Effector CD8-positive, alpha-beta T cell (primary cell): ENCODE data around the gene PPDPF.
"Not testable (repeated sequence)": the region's sequence is repeated elsewhere in the genome, so short reads cannot be mapped to it uniquely, and the experiment has no call there.

Experiments used
- DNase-seq: peaks from one replicate; lab custom pipeline; 2025; lab: John Stamatoyannopoulos, UW

The PPDPF gene

DNA sequence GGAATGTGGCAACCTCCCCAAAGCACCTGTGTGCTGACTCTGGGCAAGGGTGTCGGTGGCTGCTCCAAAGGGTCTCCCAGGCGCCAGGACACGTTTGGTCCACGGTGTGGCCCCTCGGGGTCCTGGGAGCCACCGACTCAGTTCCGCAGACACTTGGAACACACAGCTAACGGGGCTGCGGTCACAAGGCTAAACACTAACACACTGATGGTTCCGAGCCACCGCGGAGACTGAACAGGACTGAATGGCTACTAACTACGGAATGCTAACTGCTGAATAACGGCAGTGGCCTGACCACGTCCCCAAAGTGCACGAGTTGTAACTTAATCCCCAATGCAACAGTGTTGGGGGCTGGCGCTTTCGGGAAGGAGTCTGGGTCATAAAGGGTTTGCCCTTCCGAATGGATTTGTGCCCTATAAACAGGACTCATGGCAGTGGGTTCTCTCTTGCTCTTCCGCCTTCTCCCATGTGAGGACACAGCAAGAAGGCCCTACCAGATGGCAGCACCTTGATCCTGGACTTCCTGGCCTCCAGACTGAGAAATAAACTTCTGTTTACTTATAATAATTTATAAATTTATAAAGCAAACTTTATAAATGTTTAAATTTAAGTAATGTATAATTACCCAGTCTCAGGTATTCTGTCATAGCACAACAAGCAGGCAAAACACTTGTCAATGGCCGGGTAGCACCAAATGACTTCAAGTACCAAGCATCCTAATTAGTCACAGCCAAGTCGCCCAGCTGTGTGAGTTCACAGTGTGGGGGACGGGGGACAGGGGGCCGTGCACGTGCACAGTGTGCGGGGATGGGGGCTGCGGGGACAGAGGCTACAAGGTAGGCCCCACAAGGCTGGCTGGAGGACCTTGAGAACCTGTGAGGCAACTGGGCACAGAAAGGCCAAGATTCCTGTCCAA lies 19.4 kb upstream of the PPDPF start:
- DNase-seq: no peak

DNA sequence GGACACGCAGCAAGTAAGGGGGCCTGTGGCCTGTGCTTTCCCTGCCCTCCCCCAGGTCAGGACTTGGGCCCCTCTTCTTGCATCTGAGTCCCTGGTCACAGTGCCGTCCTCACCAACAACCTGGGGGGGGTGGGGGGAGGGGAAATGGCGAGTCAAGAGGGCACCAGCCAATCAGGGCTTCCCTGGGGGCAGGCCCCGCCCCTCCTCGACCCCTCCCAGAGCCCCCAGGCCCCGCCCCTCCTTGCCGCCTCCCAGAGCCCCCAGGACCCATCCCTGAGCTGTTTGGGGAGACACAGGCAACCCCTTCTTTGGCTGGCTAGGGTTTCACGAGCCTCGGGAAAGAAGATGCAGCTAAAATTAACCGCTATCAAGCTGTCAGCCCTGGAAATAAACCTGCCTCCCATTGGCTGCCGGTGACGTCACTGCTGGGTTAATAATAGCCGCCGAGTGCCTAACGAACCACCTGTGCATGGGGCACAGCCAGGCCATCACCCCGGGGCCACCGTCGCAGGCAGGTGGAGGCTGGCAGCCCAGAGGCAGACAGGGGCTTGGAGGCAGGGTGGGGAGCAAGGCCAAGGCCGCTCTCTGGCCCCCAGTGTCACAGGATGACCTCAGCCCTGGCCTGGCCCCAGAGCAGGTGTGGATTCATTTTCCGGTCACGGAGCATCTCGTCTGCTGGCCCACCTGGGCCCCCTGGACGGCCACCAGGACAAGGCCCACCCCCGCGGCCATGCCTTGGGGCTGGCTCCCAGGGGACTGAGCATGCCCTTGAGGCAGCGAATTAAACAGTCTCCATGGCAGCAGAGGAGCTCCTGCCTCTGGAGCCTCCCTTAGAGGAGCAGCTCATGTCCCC lies 18.5 kb upstream of the PPDPF start:
- no peak for DNase-seq

DNA sequence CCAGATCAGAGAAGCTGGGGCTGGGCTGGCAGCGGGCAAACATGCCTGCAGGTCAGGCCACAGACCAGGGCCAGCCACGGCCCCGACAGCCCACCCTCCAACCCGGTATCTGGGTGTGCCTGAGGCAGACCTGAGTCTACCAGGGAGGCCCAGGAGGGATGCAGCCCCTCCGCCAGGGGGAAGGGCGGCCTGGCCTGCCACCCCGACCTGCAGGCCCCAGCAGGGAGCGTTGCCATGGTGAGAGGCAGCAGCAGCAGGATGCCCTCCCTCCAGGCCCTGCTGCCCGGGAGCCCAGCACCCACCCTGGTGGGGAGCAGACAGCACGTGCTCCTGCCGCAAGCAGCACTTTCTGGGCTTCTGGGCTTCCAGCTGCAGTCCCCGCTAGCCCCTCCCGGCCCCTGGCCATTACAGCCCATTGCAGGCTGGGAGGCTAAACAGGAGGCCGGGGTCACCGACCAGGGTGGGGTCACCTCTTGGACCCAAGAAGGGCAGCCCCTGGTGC lies 17.8 kb upstream of the PPDPF start:
- DNase-seq: no peak

DNA sequence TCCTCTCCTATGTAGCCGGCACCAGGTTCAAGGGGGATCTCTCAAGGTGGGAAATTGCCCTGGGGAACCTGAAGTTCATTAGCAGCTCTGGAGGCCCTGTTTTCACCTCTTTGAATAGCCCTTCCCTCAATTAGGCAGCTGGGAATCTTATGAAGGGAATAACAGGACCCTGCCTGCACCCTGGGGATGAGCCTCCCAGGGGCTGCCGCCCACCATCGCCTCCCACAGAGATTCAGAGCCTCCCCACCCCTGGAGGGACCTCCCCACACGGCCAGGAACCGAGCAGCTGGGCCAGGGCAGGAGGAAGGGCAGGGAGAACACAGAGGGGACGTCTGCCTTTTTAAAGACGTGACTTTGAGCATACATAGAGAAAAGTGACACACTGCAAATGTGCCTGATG lies 17.0 kb upstream of the PPDPF start:
- DNase-seq: no peak

DNA sequence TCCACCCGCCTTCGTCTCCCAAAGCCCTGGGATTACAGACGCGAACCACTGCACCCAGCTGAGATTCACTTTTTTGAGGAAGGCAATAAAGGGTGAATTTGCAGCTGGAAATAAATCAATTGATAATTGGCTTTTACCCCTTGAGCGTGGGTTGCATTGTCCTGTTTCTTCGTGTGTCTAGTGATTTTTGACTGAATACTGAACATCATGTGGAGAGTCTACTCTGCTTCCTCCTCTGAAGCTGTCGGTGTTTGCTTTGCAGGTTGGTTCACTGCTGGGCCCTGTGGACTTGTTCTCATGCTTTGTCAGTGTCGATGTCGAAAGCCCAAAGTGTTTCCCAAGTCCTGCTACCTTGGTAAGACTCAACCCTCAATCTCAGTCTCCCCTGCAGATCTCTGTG lies 15.9 kb upstream of the PPDPF start:
- DNase-seq: no peak

DNA sequence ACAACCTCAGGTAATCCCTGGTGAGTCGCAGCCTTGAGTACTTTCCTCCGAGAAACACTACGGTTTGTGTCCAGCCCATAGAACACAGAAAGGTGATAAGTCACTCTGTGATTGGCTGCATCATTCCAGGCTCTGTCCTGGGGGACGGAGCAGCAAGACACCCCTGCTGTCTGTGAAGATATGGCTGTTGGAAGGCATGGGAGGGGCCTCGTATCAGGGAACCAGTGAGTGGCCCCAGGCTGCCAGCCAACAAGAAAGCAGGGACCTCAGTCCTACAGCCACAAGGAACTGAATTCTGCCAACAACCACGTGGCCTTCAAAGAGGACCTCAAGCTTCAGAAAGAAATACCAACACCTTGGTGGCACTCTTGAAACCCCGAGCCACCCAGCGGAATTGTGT lies 15.3 kb upstream of the PPDPF start:
- DNase-seq: no peak

DNA sequence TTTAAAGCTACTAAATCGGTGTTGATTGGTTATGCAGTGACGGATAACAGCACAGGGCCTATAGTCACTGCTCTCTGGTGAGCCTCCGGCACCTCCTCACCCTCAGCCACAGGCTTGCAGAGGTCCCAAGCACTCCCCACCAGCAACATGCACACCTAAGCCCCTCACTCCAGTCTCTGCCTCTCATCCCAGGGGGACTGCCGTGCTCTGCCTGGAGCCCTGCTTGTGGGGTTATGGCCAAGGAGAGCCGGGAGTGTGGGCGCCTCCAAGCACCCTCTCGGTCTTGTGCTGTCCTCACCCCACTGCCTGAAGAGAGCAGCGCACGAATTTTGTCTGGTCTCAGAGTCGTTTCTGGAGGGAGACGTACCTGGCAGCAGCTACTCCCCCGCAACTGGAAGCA lies 14.8 kb upstream of the PPDPF start:
- no peak for DNase-seq

DNA sequence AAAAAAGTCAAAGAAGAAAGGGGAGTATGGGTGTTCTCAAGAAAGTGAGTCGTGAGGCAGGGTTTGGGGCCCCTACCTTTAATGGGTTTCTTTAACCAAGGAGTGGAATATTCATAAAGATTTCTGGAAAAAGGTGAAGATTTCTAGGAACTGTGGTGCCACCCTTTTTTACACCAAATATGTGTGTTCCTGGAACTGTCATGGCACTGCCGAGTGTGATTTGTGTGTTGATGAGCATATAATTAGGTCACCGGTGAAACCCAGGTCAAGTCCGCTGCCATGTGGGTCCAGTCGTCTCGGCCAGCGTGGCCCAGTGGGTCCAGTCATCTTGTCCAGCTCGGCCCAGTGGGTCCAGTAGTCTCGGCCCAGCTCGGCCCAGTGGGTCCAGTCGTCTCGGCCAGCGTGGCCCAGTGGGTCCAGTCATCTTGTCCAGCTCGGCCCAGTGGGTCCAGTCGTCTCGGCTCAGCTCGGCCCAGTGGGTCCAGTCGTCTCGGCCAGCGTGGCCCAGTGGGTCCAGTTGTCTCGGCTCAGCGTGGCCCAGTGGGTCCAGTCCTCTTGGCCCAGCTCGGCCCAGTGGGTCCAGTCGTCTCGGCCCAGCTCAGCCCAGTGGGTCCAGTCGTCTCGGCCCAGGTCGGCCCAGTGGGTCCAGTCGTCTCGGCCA lies 13.4 kb upstream of the PPDPF start:
- no peak for DNase-seq

DNA sequence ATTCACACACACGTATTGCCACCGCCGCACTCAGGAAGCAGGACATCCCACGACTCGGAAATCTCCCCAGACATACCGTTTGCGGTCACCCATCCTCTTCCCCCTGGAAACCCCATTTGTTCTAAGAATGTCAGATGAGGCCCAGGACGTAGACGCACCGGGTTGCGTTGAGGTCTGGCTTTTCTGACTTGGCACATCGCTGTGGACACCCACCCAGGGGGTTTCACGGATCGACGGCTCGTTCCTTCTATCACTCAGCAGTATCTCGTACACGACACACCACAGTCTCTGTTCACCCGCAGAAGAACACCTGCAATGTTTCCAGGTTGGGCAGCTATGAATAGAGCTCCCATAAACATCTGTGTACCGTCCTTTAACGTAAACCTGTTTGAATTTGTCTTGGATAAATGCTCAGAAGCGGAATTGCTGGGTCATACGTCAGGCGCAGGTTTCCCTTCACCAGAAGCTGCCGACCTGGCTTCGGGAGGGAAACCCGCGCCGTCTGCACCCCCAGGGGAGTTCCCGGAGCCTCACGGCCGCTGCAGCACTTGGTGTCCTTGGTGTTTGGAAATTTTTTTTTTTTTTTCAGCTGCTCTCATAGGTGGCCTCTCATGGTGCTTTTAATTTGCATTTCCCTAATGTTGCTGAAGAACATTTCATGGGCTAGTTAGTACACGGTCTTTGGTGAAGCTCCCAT lies 12.3 kb upstream of the PPDPF start:
- DNase-seq: no peak

DNA sequence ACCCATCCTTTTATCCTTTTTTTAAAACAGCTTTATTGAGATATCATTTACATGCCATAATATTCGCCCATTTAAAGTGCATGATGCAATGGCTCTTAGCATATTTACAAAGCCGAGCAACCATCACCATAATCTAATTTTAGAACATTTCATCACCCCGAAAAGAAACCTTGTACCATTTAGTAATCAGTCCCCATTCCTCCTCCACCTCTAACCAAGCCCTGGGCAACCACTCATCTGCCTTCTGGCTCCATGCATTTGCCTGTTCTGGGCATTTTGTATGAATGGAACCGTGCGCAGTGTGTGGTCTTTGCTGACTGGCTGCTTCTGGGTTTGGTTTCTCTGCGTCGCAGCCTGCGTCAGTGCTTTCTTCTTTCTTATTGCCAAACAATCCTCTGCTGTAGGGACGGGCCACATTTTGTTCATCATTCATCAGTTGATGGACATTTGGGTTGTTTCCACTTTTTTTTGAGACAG lies 11.4 kb upstream of the PPDPF start:
- no peak for DNase-seq

DNA sequence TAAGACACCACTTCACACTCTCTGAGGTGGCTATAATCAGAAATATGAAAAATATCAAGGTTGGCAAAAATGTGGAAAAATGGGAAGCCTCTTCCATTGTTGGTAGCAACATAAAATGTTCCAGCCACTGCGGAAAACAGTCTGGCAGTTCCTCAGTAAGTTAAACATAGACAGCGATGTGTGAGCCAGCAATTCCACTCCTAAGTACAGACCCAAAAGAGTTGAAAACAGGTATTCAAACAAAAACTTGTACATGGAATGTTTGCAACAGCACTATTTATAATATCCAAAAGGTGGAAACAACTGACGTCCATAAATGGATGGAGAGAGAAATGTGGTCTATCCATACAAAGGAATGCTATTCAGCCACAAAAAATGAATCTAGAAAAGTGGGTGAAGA lies 7.4 kb upstream of the PPDPF start:
- no peak for DNase-seq

DNA sequence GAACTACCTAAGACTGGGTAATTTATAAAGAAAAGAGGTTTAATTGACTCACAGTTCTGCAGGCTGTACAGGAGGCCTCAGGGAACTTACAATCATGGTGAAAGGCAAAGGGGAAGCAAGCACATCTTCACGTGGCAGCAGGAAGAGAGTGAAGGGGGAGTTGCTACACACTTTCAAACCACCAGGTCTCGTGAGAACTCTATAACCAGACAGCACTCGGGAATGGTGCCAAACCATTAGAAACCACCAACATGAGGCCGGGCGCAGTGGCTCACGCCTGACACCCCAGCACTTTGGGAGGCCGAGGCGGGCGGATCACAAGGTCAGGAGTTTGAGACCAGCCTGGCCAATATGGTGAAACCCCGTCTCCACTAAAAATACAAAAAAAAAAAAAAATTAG lies 6.0 kb upstream of the PPDPF start:
- DNase-seq: not testable (repeated sequence)

DNA sequence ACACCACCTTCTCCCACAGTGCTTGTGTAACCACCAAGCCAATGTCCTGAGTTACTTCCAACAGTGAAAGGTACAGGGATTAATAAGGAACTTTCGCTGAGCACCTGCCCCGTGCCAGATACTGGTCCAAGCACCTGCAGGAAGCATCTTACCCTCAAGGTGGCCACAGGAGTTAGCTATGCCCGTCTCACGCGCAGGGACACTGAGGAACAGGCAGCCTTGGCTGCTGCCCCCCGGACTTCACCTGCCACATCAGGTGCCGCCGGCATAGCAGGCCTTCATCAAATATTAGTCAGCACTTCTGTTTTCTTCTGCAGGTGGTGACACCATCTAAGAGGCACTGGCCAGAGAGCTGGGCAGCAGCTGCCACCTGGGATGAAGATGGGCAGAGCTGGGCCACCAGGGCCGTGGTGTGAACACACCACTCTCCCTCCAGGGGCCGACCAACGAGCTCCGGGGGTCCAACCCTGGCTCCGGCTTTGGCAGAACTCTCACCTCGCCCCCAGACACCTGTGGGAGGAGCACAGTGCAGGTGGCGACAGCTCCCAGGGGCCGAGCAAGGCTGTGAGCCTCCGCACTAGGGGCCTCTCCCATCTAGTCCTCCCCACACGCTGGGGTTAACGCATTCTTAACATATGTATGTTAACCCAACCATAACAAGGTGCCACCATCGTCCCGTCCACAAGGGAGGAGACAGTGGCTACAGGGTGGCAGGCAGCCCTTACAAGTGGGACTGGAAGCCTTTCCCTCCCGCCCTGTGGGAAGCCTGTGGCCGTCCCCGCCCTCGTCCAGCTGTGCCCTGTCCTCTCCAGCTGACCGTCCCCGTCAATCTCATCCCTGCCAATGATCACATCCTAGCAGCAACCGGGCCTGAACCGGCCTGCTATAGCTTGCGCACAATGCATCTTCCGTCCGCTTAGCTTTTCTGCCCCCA lies 2.9 kb upstream of the PPDPF start:
- no peak for DNase-seq

DNA sequence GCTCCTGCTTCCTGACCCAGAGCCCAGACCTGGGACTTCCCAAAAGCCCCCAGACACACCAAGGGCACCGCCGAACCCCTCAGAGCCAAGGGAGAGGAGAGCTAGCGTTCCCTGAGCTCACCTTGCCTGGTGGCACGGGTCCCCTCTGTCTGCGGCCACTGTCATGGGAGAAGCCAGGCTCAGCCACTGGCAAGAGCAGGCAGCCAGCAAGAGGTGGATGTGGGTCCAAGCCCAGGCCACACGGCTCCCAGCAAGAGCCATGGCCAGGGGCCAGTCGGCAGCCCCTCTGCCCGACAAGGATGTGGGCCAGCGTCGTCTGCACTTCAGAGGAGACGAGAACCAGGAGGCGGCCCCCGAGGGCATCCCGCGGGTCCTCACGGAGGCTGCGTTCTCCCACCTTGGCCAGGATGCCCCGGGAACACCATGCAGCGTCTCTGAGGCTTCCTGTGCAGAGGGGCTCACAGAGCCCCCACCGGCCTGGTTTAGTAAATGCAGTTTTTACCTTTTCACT lies 2.2 kb upstream of the PPDPF start:
- DNase-seq: no peak

DNA sequence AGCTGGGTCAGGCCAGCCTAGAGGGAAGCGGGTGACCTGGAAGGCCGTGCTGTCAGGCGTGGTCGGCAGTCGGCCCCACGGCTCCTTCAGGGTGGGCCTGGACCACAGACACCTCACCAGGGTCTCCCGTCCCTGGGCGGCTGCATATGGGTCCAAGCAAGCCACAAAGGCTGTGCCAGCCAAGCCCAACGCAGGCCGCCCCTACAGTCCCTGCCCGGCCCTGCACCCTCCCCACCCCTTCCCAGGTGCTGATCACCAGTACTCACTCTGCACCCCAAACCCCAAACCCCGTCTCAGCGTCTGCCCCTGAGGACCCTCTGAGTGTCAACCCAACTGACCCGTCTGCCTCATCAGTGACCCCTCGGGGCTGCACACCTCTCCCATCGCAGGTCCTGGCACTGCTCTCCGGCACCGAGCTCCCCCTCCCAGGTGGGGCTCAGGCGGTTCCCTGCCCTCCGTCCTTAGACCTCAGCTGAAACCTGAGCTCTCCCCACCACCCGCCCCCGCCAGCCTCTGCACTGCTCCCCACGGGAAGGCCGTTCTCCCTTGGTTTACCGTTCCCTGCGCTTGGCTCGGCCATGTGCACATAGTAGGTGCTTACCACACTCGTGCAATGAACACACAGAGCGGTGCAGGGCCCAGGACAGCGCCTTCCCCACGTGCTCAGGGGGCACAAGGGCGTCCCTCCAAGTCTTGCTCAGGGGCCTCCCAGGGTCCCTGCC lies 1.5 kb upstream of the PPDPF start:
- DNase-seq: no peak

DNA sequence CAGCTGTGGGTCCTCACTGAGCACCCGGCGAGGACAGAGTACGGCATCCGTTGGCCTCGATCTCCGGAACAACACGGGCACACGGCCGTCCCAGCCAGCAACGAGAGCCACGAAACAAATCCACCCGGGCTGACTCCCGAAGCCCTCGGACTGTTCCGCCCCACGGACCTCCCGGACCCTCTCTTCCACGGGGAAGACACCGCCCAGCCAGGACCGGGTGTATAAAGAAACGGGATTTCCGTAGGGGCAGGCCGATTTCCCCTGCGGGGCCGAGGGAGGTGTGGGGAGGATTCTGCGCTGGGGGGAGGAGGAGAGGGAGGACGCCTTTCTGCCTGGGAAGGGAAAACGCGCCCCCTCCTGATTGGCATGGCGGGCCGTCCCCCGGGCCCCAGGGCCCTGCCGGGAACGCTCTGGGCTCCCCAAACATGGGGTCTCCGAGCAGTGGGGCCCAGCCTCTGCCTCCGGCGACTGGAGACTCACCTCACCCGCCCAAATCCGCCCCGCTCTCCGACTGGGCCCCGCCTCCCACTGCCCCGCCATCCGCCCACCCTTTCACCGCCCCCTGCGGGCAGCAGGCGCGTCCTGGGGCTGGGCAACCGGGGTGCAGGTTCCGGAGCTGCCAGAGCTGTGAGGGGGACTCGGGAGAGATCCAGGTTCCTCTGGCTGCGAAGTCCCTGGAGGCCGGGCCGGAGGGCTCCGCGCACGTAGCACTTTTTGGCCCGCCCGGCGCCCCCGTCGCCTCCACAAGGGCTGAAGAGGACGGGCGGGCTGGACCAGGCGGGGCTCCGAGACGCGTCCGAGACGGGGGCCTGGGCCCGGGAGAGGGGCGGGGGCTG lies 679 bp upstream of the PPDPF start:
- peak; percentile 54 for DNase-seq

DNA sequence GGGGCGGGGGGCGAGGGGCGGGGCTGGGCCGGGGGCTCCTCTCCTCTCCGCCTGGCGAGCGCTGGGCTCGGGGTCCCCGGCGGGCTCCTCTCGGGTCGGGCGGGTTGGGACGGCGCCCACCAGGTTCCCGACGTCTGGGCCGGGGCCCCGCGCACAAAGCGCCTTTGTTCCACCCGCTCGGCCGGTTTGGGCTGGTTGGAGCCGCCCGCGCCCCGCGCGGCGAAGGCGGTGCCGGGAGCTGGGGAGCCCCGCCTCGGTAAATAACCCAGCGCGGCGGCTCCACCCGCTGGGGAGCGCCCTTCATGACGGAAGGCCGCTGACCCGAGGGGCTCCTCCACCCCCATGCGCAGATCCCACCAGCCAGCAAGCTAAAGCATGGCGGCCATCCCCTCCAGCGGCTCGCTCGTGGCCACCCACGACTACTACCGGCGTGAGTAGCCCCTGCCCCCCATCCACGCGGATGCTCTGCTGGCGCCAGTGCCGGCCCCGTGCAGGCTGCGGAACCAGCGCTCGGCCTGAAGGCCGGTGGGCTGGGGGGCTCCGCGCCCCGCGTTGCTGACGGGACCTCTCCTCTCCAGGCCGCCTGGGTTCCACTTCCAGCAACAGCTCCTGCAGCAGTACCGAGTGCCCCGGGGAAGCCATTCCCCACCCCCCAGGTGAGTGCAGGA lies 503 bp downstream of the PPDPF start:
- DNase-seq: peak; percentile 60

DNA sequence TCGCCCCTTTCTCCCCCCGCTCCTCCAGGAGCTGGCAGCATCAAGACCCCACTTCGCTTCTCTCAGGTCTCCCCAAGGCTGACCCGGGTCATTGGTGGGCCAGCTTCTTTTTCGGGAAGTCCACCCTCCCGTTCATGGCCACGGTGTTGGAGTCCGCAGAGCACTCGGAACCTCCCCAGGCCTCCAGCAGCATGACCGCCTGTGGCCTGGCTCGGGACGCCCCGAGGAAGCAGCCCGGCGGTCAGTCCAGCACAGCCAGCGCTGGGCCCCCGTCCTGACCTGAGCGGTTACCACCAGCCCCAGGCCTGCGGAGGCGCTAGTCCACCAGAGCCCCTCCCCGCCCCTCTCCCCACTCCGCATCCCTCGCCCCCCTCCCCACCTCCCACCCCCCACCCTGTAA lies 1.0 kb downstream of the PPDPF start:
- DNase-seq: no peak
